SW480 (cell line): ENCODE results near the gene SAA2.
"Not testable (repeated sequence)": the region's sequence is repeated elsewhere in the genome, so short reads cannot be mapped to it uniquely, and the experiment has no call there.

Experiments used
- DNase-seq: peaks from one replicate; pipeline ENCODE4 v3.0.0-alpha.2; 2016; ENCODE audit warnings: low spot score

Gene SAA2

DNA sequence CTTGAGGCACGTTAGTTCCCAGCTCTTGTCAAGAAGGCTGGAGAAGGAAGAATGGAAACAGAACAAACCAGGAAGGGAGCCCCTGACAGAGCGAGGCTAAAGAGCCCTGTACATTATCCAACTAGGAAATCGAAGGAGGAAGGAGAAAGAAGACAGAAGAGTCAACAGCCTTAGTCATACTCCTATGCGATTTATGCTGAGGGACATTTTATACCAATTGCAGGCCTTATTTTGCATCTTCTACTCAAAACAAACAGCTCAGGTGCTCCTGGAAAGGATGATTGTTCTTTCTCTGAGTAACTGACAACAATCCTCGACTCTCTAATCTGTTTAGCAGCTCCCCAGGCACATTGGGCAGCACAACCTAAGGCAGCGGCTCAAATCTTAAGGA lies 1.3 kb downstream of the SAA2 start:
- DNase-seq = not testable (repeated sequence)

DNA sequence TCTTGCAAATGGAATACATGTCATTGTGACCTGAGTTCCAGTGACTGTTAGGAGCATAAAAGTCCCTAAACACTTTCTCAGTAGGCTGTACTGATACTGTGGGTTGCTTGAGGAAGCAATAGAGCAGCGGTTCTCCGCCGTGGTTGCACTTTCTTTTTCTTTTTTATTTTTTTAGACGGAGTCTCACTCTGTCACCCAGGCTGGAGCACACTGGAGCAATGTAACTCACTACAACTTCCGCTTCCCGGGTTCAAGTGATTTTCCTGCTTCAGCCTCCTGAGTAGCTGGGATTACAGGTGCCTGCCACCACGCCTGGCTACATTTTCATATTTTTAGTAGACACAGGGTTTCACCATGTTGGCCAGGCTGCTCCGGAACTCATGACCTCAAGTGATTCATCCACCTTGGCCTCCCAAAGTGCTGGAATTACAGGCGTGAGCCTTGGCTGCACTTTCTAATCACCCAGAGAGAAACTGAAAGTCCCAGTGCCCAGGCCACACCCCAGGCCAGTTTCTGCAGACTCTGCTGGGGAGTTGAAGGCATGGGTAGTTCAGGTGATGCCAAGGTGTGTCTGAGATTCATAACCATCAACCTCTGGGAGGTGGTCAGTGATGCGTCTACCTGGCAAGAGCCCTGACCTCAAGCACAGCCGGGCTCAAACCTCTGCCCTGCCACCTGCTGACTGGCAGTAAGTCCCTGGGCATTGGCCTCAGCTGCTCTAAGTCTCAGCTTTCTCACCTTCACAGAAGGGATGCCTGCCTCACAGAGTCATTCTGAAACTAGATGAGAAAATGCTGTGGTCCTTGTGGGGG lies 1.9 kb downstream of the SAA2 start:
- DNase-seq = not testable (repeated sequence)

DNA sequence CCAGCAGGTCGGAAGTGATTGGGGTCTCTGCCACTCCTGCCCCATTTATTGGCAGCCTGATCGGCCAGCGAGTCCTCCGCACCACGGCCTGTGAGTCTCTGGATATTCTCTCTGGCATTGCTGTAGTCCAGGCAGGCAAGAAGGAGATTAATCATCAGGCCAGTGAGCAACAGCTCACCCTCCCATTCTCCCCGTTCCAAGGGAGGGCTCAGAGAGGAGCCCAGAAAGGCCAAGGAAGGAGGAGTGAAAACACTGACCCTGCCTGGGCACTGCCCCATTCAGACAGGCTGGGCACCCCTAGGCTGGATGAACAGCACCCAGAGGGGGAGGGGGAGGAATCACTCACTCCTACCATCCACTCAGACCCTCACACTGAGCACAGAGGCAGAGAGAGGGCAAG lies 3.1 kb downstream of the SAA2 start:
- DNase-seq = no peak

DNA sequence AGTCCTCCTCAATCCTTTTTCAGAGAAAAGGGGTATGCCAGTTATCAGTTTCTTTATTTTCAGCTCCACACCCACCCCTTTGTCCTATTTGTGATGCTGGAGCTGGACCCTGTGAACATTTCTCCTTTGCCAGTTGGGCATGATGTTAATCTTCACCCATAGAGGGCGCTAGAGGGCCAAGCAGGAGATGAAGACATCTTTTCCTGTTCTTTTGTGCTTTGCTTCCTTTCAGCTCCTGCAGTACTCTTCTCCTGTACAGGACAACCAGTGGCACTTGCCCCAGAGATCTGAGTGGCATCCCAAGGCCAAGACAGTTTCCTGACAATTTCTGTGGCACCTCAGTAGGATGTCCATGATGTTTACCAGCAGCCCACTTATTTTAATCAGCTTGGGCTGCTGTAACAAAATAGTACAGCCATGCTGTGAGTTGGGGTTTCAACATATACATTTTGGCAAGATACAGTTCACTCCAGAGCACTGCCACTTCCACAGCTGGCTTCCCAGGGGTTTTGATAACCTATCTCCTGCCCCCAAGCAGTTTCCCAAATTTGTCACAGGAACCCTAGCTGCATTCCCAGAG lies 4.6 kb downstream of the SAA2 start:
- DNase-seq = peak; percentile 57

- DNase-seq = no peak
Observed at GRCh38 chr11:18239655-18240054, 8.8 kb downstream of the SAA2 start.

DNA sequence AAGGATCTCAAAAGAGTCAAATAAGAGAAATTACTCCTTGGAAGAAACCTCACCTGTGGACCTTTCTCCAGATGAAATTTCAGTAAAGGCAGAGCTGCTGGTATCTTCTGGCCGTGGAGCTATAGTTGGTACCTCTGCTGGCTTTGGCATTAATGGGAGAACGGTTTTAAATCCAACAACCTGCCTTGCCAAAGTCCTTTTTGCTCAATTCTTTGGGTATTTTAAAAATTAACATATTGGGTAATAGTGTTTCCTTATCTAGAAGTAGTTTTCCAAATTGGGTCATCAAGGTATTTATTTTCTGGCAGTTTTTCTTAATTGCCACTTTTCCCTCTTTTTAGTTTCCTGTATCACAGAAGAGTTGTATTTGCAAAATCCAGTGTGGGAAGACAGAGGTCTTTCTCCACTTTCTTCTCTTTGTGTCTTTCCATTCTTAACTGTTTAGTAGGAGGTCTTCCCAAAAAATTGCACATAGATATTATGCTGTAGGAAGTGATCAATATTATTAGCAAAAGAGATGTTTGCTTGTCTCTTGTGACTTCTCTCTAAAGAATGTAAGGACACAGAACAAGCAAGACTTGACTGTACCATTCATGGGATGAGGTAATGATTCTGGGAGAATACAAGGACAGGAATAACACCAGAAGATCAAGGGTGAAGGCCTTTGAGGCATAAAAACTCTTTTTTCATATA lies 11.7 kb downstream of the SAA2 start, which contains the start of gene SAA4:
Gene SAA4, minus strand, starts transcription at position 139 of the 693 bp plus-strand sequence. CDS start 876 bp downstream, outside the sequence.
- no peak for DNase-seq

DNA sequence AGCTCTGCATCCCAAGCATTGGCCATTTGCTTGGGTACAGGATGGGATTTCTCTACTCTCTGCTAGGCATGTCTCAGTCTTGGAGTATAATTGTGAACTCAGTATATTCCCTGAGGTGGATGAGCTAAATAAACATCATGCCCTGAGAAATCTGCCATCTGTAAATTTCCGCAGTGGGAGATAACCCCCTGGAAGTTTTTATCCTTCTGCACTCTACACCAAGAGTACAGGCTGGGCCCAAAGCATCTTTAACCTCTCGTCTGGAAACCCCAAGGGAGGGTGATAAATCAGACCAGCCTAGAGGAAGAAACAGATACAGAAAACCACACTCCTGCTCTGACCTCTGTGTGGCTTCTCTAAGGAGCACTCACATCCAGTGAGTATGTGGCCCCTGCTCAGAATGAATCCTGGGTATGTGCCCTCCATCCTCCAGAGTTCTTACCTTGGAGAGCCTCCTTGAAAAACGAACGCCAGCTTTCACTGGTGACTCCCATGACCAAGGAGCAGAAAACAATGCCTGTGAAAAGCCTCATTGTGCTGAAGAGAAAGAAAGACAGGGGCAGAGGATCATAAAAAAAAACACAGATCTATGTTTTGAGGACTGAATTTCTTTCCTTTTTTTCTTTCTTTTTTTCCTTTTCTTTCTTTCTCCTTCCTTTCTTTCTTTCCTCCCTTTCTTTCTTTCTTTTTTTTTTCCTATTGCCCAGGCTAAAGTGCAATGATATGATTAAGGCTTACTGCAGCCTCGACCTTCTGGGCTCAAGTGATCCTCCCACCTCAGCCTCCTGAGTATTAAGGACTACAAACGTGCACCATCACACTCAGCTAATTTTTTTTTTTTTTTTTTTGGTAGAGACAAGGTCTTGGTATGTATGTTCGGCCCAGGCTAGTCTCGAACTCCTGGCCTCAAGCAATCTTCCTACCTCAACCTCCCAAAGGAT lies 12.8 kb downstream of the SAA2 start:
- no peak for DNase-seq

DNA sequence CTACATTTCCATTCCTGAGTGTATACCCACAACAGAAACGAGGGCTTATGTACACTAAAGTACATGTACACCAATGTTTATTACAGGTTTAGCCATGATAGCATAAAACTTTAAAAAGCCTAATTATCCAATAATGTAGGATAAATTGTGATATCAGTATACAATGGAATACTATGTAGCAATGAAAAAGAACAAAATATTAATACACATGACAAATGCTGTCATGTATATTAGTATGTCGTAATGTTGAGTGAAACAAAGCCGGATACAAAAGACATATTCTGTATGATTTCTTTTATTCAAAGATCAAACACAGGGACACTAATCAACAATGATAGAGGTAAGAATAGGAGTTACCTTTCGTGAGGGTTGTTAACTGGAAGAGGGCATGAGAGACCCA lies 14.6 kb downstream of the SAA2 start:
- DNase-seq = no peak

GRCh38 chr11:18230859-18231258 lies 17.6 kb downstream of the SAA2 start:
- no peak for DNase-seq

- no peak for DNase-seq
Observed at GRCh38 chr11:18229501-18229900, 19.0 kb downstream of the SAA2 start.

GRCh38 chr11:18225913-18226312 lies 22.6 kb downstream of the SAA2 start:
- no peak for DNase-seq

GRCh38 chr11:18223591-18224387 lies 24.7 kb downstream of the SAA2 start:
- DNase-seq = no peak

DNA sequence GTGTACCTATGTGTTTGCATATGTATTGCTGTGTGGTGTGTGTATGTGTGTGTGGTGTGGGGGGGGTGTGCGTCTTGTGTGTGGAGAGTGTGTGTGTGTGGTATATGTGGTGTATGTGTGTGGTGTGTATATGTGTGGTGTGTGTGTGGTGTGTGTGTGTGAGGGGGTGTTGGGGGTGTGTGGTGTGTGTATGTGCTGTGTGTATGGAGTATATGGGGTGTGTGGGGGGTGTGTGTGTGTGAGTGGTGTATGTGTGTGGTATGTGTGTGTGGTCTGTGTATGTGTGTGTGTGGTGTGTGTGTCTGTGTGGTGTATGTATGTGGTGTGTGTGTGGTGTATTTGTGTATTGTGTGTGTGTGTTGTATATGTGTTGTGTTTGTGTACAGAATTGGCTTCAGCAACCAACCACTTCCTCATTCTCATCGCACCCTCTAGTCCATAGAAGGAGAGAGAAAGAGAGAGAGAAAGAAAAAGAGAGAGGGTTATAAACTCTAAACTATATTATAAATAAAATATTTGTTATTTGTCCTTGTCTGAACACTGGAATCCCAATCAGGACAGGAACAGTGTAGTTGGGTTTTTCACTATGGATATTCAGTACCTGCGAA lies 25.6 kb downstream of the SAA2 start:
- DNase-seq = no peak

GRCh38 chr11:18221274-18221876 lies 27.1 kb downstream of the SAA2 start:
- no peak for DNase-seq

DNA sequence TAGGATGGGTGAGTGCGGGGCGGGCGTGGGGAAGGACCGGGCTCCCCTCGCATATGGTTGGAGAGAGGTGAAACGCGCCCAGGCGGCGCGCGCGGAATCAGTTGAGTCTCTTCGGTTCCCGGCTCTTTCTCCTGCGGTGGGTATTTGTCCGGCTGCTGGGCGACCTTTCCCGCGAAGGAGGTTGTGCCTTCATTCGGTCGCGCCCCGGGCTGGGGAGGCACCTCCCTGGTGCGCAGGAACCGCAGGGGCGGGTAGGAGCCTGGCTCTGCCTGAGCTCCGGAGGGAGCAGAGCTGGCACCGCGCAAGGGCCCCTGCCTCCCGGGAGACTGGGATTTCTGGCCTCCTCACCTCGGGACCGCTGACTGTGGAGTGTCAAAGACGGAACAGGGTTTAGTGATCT lies 39.4 kb downstream of the SAA2 start:
- no peak for DNase-seq

GRCh38 chr11:18204771-18205170 lies 43.7 kb downstream of the SAA2 start:
- DNase-seq = no peak

DNA sequence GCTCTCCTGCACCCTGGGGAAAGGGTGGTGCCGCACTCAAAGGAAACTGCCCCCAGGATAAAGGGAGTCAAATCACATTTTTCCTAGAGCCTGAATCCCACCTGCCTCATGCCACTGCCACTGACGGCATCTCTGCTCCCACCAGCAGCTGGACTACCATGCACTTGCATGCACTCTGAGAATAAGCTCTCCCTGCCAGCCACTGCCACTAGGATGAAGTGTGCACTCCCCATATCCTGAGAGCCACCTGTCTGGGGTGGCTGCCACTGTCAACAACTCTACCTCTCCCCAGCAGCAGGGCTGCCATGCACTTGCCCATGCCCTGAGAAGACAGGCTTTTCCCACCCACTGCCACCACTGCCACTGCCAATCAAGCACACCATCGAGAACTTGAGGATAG lies 44.2 kb downstream of the SAA2 start:
- DNase-seq = no peak

GRCh38 chr11:18203723-18204122 lies 44.7 kb downstream of the SAA2 start:
- DNase-seq = peak; percentile 36

- not testable (repeated sequence) for DNase-seq
Observed at GRCh38 chr11:18197738-18198137, 50.7 kb downstream of the SAA2 start.

DNA sequence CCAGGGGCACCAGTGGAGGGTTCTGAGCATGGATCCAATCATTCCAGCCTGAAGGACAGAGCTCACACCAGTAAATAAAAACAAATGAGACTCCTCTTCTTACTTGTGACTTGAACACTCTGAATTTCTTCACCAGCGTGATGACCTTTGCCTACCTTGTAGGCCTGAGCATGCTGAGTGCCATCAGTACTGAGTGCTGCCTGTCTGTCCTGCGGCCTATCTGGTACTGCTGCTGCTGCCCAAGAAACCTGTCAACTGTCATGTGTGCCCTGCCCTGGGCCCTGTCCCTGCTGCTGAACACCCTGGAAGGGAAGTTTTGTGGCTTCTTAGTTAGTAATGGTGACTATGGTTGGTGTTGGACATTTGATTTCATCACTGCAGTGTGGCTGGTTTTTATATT lies 51.9 kb downstream of the SAA2 start:
- no peak for DNase-seq
